Mesendoderm (in vitro differentiated cells): ENCODE results near the gene WDR1.

Experiments
- DNase-seq: peaks from one replicate; pipeline ENCODE4 v3.0.0; 2013
- H2AK5ac ChIP-seq: 2 replicates; pipeline ENCODE4 v1.6.1; 2013; ENCODE audit warnings: low read length, inconsistent platforms
- H2BK120ac ChIP-seq: 2 replicates; pipeline ENCODE4 v1.6.1; 2013; ENCODE audit warnings: low read depth, mild to moderate bottlenecking, low read length, moderate library complexity, mixed read lengths
- H2BK15ac ChIP-seq: replicated peaks from 2 replicates; pipeline ENCODE4 v1.6.1; 2013; ENCODE audit warnings: low read depth, mild to moderate bottlenecking, moderate library complexity
- H2BK5ac ChIP-seq: 2 replicates; pipeline ENCODE4 v1.6.1; 2013; ENCODE audit warnings: low read length, inconsistent platforms
- H3K18ac ChIP-seq: 2 replicates; pipeline ENCODE4 v1.6.1; 2013; ENCODE audit warnings: mild to moderate bottlenecking, low read length, mixed read lengths
- H3K23ac ChIP-seq: one replicate; pipeline ENCODE4 v1.6.1; 2013; ENCODE audit warnings: low read length
- H3K27ac ChIP-seq: 2 replicates; pipeline ENCODE4 v1.5.1; 2013; ENCODE audit warnings: low read depth, mild to moderate bottlenecking, inconsistent platforms, low read length, moderate library complexity
- H3K27me3 ChIP-seq: 2 replicates; pipeline ENCODE4 v1.6.1; 2013; ENCODE audit warnings: low read length, control low read depth, mild to moderate bottlenecking, inconsistent platforms; ENCODE audit not compliant: insufficient read depth, poor library complexity
- H3K36me3 ChIP-seq: 2 replicates; pipeline ENCODE4 v1.6.1; 2013; ENCODE audit warnings: low read length, inconsistent platforms; ENCODE audit not compliant: control insufficient read depth, insufficient read depth
- H3K4ac ChIP-seq: one replicate; pipeline ENCODE4 v1.6.1; 2013; ENCODE audit warnings: low read depth, mild to moderate bottlenecking, low read length, moderate library complexity
- H3K4me1 ChIP-seq: 2 replicates; pipeline ENCODE4 v1.6.1; 2013; ENCODE audit warnings: low read depth, low read length, inconsistent platforms; ENCODE audit not compliant: control insufficient read depth
- H3K4me2 ChIP-seq: 2 replicates; pipeline ENCODE4 v1.6.1; 2013; ENCODE audit warnings: low read length
- H3K4me3 ChIP-seq: 2 replicates; pipeline ENCODE4 v1.5.1; 2013; ENCODE audit warnings: mild to moderate bottlenecking, low read length
- H3K56ac ChIP-seq: one replicate; pipeline ENCODE4 v1.6.1; 2013; ENCODE audit warnings: low read length
- H3K79me1 ChIP-seq: 2 replicates; pipeline ENCODE4 v1.6.1; 2013; ENCODE audit warnings: low read length, inconsistent platforms
- H3K79me2 ChIP-seq: 2 replicates; pipeline ENCODE4 v1.6.1; 2013; ENCODE audit warnings: mild to moderate bottlenecking, low read length; ENCODE audit not compliant: control insufficient read depth, insufficient read depth
- H3K9ac ChIP-seq: 2 replicates; pipeline ENCODE4 v1.6.1; 2013; ENCODE audit warnings: low read length, inconsistent platforms
- H4K5ac ChIP-seq: one replicate; pipeline ENCODE4 v1.6.1; 2013; ENCODE audit warnings: low read length
- H4K8ac ChIP-seq: one replicate; pipeline ENCODE4 v1.6.1; 2013; ENCODE audit warnings: low read depth, mild to moderate bottlenecking, control low read depth, low read length, moderate library complexity
- WGBS: extraction: QIAGEN DNeasy Blood & Tissue Kit; methylation state at CpG from one replicate; pipeline ENCODE4 v1.1.7; 2013; ENCODE audit warnings: low lambda C conversion rate, missing lambda C conversion rate; ENCODE audit not compliant: insufficient coverage; ENCODE audit errors: extremely low coverage; 5-methylcytosine and 5-hydroxymethylcytosine counted together

WDR1 gene

GRCh38 chr4:10123227-10124101 lies 6.9 kb upstream of the WDR1 start:
- Histone ChIP-seq H3K27me3 (no peaks in the 10 kb centered on the region), H3K18ac (no peak overlapping the region), H3K4me1 (no peaks in the 10 kb centered on the region), H3K4ac (no peak overlapping the region), H3K27ac (no peak overlapping the region), H3K4me3 (no peak overlapping the region), H3K79me1 (no peaks in the 10 kb centered on the region), H2BK5ac (no peak overlapping the region), H4K8ac (no peak overlapping the region), H3K23ac (no peak overlapping the region), H3K9ac (no peak overlapping the region), H3K79me2 (no peaks in the 10 kb centered on the region), H3K36me3 (no peaks in the 10 kb centered on the region), H2BK15ac (no peak overlapping the region), H3K56ac (peak overlapping the region; percentile 7), H2BK120ac (no peak overlapping the region), H4K5ac (no peak overlapping the region), H2AK5ac (no peak overlapping the region), H3K4me2 (no peak overlapping the region)
- WGBS = no CpG with 5 or more reads among the region's 12 CpGs
- DNase-seq = peak; percentile 59

- H3K27me3 ChIP-seq = no peaks in the 10 kb centered on the region
- H3K4ac ChIP-seq = no peak overlapping the region
- no peak overlapping the region for H3K56ac ChIP-seq
- no peak overlapping the region for H4K5ac ChIP-seq
- H3K23ac ChIP-seq = no peak overlapping the region
- H3K27ac ChIP-seq = no peak overlapping the region
- H3K4me2 ChIP-seq = no peak overlapping the region
- no peaks in the 10 kb centered on the region for H3K36me3 ChIP-seq
- H3K18ac ChIP-seq = no peak overlapping the region
- H2BK15ac ChIP-seq = no peak overlapping the region
- H3K4me3 ChIP-seq = no peak overlapping the region
- H3K79me2 ChIP-seq = no peaks in the 10 kb centered on the region
- H3K9ac ChIP-seq = no peak overlapping the region
- no peak overlapping the region for H2BK5ac ChIP-seq
- DNase-seq = no peak
- no peaks in the 10 kb centered on the region for H3K79me1 ChIP-seq
- H4K8ac ChIP-seq = no peak overlapping the region
- H2AK5ac ChIP-seq = no peak overlapping the region
- H2BK120ac ChIP-seq = no peak overlapping the region
- no CpG with 5 or more reads among the region's 12 CpGs for WGBS
- no peaks in the 10 kb centered on the region for H3K4me1 ChIP-seq
These were observed 5.8 kb upstream of the WDR1 start for GRCh38 chr4:10122236-10122932.

- Histone ChIP-seq H3K18ac (no peak overlapping the region), H3K4me1 (no peaks in the 10 kb centered on the region), H3K23ac (no peak overlapping the region), H3K9ac (no peak overlapping the region), H3K4me3 (no peak overlapping the region), H4K5ac (no peak overlapping the region), H2BK5ac (no peak overlapping the region), H3K27ac (no peak overlapping the region), H2BK15ac (no peak overlapping the region), H3K79me2 (no peaks in the 10 kb centered on the region), H3K4me2 (no peak overlapping the region), H2AK5ac (no peak overlapping the region), H4K8ac (no peak overlapping the region), H3K56ac (no peak overlapping the region), H3K79me1 (no peaks in the 10 kb centered on the region), H2BK120ac (no peak overlapping the region), H3K36me3 (no peaks in the 10 kb centered on the region), H3K27me3 (no peaks in the 10 kb centered on the region), H3K4ac (no peak overlapping the region)
- no peak for DNase-seq
- WGBS = no CpG with 5 or more reads among the region's 10 CpGs
These were observed 5.1 kb upstream of the WDR1 start for GRCh38 chr4:10121568-10122208.

GRCh38 chr4:10120943-10121567 lies 4.5 kb upstream of the WDR1 start:
- Histone ChIP-seq H3K9ac (no peak overlapping the region), H2BK120ac (no peak overlapping the region), H3K27me3 (no peaks in the 10 kb centered on the region), H4K8ac (no peak overlapping the region), H3K56ac (no peak overlapping the region), H3K18ac (no peak overlapping the region), H4K5ac (no peak overlapping the region), H3K36me3 (no peaks in the 10 kb centered on the region), H2AK5ac (no peak overlapping the region), H3K4me1 (no peaks in the 10 kb centered on the region), H3K23ac (no peak overlapping the region), H2BK5ac (no peak overlapping the region), H3K27ac (no peak overlapping the region), H3K4me2 (no peak overlapping the region), H3K79me1 (no peaks in the 10 kb centered on the region), H2BK15ac (no peak overlapping the region), H3K4me3 (no peak overlapping the region), H3K4ac (no peak overlapping the region), H3K79me2 (peaks cover under 1% of the 10 kb centered on the region)
- WGBS = no CpG with 5 or more reads among the region's 11 CpGs
- DNase-seq = no peak

- no peak overlapping the region for H3K4me2 ChIP-seq
- no peak overlapping the region for H3K27ac ChIP-seq
- no peak overlapping the region for H3K4ac ChIP-seq
- H3K4me3 ChIP-seq = no peak overlapping the region
- no peaks in the 10 kb centered on the region for H3K27me3 ChIP-seq
- H3K23ac ChIP-seq = no peak overlapping the region
- H2BK15ac ChIP-seq = no peak overlapping the region
- no peak overlapping the region for H4K8ac ChIP-seq
- H4K5ac ChIP-seq = no peak overlapping the region
- no CpG with 5 or more reads among the region's 7 CpGs for WGBS
- no peak overlapping the region for H3K56ac ChIP-seq
- peaks cover 3% of the 10 kb centered on the region for H3K36me3 ChIP-seq
- no peak overlapping the region for H3K18ac ChIP-seq
- peaks cover 8% of the 10 kb centered on the region for H3K79me1 ChIP-seq
- no peak overlapping the region for H2AK5ac ChIP-seq
- H2BK5ac ChIP-seq = no peak overlapping the region
- no peak for DNase-seq
- H3K4me1 ChIP-seq = peaks cover 9% of the 10 kb centered on the region
- H2BK120ac ChIP-seq = no peak overlapping the region
- H3K9ac ChIP-seq = no peak overlapping the region
- peaks cover 13% of the 10 kb centered on the region for H3K79me2 ChIP-seq
These were observed 3.2 kb upstream of the WDR1 start for GRCh38 chr4:10119773-10120172.
